ENCODE data around the gene PTPRD.

Gene PTPRD

DNA sequence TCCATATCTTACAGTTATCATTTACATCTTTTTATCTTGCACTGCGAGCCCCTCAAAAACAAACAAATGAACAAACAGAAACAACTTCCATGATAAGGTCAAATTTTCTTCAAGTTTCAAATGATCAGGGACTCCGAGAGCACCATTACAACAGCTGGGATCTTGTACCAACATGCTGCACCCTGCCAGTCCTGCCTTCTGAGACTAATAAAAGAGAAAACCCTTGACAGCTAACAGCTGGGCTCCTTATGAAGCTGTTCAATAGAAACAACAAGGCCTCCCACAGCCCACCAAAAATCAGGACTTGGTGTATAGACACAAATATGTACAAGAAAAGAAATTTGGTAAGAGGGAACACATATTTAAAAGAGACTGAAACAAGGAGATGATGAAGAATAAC, 1828.0 kb downstream of the PTPRD start:
- no peak for DNase-seq (ENCODE audit: low read depth)
- TF ChIP-seq, protein P1, sequence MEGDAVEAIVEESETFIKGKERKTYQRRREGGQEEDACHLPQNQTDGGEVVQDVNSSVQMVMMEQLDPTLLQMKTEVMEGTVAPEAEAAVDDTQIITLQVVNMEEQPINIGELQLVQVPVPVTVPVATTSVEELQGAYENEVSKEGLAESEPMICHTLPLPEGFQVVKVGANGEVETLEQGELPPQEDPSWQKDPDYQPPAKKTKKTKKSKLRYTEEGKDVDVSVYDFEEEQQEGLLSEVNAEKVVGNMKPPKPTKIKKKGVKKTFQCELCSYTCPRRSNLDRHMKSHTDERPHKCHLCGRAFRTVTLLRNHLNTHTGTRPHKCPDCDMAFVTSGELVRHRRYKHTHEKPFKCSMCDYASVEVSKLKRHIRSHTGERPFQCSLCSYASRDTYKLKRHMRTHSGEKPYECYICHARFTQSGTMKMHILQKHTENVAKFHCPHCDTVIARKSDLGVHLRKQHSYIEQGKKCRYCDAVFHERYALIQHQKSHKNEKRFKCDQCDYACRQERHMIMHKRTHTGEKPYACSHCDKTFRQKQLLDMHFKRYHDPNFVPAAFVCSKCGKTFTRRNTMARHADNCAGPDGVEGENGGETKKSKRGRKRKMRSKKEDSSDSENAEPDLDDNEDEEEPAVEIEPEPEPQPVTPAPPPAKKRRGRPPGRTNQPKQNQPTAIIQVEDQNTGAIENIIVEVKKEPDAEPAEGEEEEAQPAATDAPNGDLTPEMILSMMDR (conservative IDR thresholded peaks at IDR 0.05; ENCODE audit: low read depth, low read length) = no peak
- H3K4me3 ChIP-seq (ENCODE audit: low read depth, low read length) = no peak overlapping the region

DNA sequence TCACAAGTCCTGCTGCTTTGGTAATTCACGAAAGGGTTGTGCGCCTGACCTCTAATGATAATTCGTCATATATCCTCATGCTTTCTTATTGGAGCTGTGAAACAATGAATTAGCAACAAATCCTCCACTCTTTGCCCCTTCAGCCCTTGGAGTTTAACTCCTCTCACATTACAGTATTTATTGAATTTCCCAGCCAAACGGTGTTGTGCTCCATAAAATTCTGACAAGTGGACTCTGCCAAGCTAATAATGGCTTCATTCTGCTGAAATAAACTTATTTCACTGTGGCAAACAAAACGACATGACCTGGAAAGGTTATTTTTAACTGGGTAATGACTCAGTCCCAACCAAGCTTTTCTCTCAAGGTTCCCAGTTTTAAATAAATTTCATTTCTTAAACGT, 1828.9 kb downstream of the PTPRD start:
- no peak for DNase-seq (ENCODE audit: low read depth)
- H3K4me3 ChIP-seq (ENCODE audit: low read depth, low read length) = no peak overlapping the region
- TF ChIP-seq, protein P1 (conservative IDR thresholded peaks at IDR 0.05; ENCODE audit: low read depth, low read length) = no peak

DNA sequence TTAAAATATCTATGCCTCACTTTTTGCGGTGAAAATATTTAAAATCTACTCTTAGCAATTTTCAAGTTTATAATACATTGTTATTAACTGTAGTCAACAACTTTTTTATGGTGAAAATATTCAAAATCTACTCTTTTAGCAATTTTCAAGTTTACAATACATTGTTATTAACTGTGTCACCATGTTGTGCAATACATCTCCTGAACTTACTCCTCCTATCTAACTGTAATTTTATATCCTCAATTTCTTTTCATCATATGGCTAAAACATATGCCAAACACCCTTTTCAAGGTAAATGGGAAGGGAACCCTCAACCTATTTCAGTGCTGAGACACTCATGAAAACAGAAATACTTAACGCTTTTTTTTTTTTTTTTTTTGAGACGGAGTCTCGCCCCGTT, 1830.6 kb downstream of the PTPRD start:
- no peak for DNase-seq (ENCODE audit: low read depth)
- TF ChIP-seq, protein P1 (conservative IDR thresholded peaks at IDR 0.05; ENCODE audit: low read depth, low read length) = no peak
- H3K4me3 ChIP-seq (ENCODE audit: low read depth, low read length) = no peak overlapping the region

DNA sequence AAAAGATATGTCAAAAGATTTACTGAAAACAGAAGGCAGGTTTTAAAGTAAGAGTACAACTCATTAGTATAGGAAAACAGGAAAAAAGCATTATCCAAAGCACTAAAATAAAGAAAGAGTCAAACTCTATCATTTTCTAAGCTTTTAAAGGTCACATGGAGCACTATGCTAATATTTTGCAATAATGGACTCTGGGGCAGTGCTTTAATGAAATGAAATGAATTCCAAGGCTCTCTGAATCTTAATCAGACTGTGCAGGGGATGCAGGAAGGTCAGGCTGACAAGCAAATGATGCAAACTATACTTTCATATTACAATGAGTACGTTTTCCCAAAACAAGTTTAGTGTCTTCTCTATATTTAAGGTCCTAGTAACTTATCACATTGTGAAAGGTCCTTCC, 1831.3 kb downstream of the PTPRD start:
- TF ChIP-seq, protein P1 (conservative IDR thresholded peaks at IDR 0.05; ENCODE audit: low read depth, low read length) = no peak
- H3K4me3 ChIP-seq (ENCODE audit: low read depth, low read length) = no peak overlapping the region
- DNase-seq (ENCODE audit: low read depth) = no peak

DNA sequence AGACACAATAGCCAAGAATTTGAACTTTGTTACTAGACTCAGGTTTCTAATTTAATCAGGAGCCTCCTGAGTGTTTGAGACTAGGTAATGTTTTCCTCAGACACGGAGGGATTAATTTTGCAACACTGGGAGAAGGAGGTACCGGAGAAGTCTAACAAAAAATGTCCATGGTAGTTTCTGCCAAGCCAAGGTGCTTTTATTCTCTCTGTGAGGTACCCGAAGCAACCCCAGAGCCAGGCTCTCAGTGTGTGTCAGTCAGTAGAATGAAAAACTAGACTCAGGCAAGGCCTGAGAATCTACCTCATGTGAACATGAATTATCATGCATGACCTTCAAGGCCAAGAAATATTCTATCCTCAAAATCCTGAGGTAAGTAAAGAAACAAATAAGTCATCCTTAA, 1832.4 kb downstream of the PTPRD start:
- no peak overlapping the region for H3K4me3 ChIP-seq (ENCODE audit: low read depth, low read length)
- no peak for DNase-seq (ENCODE audit: low read depth)
- TF ChIP-seq, protein P1 (conservative IDR thresholded peaks at IDR 0.05; ENCODE audit: low read depth, low read length) = no peak

DNA sequence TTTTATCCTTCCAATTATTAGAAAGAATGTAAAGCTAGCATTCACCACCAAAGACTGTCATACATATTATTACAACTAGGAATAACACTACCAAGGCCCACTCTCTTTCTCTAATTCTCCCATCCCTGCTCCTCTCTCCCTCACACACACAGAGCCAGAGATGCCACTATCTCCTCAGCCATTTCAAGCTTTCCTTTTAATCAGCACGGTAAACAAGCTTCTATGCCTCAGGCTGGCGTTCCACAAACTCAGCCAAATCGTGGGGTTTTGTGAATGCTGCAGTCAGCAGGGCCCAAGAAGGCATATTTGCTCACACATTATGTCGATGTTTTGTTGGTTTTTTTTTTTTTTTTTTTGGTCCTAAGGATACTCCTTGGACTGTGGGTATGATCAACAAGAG, 1833.3 kb downstream of the PTPRD start:
- TF ChIP-seq, protein P1 (conservative IDR thresholded peaks at IDR 0.05; ENCODE audit: low read depth, low read length) = no peak
- H3K4me3 ChIP-seq (ENCODE audit: low read depth, low read length) = no peak overlapping the region
- DNase-seq (ENCODE audit: low read depth) = no peak

DNA sequence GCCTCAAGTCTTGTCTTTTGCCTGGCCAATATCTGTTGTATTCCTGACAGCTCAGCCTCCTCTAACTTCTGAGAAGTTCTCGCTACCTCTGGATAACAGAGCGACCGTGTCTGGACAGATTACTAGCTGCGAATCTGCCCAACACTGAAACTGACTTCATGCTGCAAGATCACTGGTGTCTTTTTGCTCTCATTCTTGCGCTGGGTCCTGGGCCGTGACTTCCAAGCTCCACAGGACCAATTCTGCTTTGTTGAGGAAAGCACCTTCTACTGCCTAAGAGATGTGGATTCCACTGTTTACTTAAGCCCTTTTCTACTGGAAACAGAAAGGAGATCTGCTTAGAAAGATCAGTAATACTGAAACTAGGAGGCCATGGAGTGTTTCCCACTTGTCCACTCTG, 1834.4 kb downstream of the PTPRD start:
- TF ChIP-seq, protein P1 (conservative IDR thresholded peaks at IDR 0.05; ENCODE audit: low read depth, low read length) = no peak
- DNase-seq (ENCODE audit: low read depth) = no peak
- no peak overlapping the region for H3K4me3 ChIP-seq (ENCODE audit: low read depth, low read length)

Data from choroid plexus epithelial cell (primary cell).